NCI-H187 treated with DMSO at 0.1 percent for 48 hours (cell line): ENCODE results near the gene SLC2A5.

Experiments
- DNase-seq: peaks from one replicate; lab custom pipeline; 2025; lab: John Stamatoyannopoulos, UW

The SLC2A5 gene

DNA sequence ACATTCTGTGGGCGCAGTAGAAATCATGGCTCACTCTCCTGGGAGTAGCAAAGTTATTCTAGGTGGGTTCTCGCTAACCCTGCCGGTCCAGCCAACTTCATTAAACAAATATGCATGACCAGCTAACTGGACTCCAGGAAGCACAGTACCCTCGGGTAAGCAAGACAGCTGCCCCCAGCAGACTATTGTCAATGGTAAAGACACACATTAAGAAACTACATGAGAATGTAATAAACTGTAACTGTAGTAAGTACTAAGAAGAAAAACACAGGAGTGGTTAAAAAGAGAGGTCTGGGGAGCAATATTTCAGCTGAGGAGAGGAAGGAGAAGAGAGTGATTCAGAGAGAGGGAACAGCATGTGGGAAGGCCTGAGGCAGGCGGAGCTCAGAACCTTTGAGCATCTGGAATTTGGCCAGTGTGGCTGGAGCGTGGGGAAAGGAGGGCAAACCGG, 7.4 kb downstream of the SLC2A5 start:
- no peak for DNase-seq

DNA sequence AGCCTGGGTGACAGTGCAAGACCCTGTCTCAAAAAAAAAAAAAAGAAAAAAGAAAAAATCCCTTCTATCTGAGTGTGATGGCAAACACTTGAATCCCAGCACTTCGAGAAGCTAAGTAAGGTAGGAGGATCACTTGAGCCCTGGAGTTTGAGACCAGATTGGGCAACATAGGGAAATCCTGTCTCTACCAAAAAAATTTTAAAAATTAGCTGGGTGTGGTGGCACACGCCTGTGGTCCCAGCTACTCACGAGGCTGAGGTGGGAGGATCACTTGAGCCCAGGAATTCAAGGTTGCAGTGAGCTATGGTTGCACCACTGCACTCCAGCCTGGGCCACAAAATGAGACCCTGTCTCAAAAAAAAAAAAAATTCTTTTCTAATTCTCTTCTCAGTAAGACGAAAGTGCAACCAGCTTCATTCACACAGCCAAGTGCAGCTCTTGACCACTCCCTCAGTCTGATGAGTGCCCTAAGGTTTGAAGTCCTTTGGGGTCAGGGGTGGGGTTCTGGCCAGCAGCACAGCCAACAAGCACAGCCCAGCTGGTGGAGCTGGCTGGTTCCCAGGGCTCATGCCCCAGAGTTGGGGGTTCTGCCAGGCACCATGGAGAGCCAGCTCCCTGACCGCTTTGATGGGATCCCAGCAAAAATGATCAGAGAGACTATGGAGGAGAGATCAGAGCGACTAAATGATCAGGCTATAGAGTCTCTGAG, 8.0 kb downstream of the SLC2A5 start:
- no peak for DNase-seq

DNA sequence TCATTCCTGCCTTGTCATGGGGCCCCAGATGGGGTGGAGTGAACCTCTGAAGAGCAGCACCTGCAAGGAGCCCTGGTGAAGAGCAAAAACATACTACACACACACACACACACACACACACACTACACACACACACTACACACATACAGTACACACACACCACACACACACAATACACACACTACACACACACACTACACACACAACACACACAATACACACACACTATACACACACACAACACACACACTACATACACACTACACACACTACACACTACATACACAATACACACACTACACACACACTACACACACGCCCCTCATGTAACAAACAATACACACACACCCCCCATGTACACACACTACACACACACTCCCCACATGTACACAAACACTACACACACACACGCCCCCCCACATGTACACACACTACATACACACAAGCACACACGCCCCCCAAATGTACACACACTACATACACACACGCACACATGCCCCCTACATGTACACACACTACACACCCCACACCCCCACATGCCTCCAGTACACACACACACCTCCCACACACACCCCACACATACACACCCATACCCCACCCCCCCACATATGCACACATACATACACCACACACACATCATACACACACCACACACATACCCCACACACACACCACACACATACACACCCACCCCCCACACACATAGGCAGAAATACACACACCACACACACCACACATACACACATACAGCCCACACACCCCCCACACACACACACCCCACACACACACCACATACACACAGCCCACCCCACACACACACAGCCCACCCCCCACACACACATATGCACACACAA, 9.3 kb downstream of the SLC2A5 start:
- DNase-seq = no peak

DNA sequence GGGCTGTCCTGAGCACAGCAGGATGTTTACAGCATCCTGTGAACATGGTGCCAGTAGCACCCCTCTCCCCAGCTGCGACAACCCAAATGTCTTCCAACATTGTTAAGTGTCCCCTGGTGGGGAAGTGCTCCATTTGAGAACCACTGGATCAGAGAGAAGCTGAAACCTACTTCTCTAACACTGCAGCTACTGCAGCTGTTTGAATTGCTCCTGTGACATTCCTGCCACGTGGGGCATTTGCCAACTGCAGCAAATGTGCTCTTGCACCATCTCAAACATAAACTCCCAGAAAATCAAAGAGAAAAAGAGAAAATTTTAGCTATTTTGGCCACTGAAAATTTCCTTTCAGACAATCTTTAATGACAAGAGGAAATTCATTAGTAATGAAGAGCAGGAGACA, 11.0 kb downstream of the SLC2A5 start:
- no peak for DNase-seq

DNA sequence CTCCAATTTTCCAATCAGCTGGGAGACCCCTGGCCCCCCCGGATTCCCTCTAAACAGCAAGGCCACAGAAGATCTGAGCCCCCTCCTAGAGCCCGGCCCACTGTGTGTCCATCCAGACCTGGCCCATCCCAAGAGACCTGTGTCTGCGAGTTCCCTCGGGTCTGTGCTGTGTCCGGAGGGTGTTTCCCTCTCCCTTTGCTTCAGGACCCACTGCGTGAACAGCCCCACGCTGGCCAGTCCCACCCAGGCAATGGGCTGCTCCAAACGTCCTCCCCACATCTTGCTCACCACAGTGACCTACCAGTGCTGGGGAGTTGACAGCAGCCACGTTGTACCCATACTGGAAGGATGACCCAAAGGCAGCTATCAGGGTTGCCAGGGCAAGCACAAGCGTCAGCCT, 11.6 kb downstream of the SLC2A5 start:
- no peak for DNase-seq

DNA sequence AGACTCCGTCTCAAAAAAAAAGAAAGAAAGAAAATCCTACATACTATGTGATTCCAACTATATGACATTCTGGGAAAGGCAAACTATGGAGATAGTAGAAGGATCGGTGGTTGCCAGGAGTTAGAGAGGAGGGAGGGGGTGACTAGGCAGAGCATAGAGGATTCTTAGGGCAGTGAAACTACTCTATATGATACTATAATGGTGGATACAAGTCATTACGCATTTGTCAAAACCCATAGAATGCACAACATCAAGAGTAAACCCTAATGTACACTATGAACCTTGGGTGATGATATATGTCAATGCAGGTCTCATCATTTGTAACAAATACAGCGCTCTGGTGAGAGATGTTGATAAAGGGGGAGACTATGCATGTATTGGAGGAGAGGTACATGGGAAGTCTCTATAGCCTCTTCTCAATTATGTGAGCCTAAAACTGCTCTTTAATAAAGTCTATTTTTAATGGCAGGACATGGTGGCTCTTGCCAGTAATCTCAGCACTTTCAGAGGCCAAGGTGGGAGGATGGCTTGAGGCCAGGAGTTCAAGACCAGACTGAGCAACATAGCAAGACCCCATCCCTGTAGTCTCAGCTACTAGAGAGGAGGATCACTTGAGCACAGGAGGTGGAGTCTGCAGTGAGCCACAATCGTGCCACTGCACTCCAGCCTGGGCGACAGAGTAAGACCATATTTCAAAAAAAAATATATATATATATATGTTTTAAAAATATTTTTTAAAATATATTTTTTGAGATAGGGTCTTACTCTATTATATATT, 17.0 kb downstream of the SLC2A5 start:
- no peak for DNase-seq

DNA sequence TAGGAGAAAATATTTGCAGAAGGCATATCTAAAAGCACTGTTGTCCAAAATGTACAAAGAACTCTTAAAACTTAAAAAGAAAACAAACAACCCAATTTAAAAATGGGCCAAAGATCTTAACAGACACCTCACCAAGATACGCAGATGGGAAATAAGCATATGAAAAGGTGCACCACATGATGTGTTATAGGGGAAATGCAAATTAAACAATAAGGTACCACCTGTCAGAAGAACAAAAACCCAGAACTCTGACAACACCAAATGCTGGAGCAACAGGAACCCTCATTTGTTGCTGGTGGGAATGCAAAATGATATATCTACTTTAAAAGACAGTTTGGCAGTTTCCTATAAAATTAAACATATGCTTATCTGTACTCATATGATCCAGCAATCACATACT, 18.1 kb downstream of the SLC2A5 start:
- no peak for DNase-seq

DNA sequence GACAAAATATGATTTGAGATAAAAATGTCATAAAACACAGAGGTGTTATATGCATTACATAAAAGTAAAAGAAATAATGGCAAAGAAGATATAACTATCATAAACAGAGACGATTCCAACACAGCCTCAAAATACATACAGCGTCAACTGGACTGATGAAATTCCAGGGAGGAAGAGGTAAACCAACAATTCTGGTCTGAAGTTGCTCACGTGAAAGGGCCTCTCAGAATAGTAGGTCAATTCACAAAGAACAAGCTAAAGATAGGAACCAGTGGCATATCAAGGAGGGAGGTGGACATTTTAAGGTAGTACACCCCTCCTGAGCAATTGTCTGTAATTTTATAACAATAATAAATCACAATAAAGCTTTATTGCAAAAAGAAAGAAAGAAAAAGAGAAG, 18.6 kb downstream of the SLC2A5 start:
- DNase-seq = no peak

DNA sequence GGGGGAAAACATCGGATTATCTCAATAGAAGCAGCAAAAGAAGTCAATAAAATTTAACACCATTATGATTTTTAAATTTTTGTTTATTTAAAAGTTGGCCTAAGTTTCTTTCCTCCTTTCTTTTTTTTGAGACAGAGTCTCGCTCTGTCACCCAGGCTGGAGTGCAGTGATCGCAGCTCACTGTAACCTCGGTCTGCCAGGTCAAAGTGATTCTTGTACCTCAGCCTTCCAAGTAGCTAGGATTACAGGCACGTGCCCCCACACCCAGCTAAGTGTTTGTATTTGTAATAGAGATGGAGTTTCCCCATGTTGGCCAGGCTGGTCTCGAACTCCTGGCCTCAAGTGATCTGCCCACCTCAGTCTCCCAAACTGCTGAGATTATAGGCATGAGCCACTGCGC, 20.9 kb downstream of the SLC2A5 start:
- no peak for DNase-seq

DNA sequence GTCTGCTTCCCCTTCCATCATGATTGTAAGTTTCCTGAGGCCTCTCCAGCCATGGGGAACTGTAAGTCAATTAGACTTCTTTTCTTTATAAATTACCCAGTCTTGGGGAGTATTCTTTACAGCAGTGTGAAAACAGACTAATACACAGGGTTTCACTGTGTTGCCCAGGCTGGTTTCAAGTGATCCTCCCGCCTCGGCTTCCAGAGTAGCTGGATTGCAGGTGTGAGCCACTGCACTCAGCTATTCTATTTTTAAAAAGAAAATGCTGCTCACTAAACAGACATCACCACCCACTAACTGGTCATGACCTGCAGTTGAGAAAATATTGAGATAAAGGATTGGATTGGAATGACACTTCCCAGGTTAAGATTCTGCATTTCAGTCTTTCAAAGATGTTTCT, 22.4 kb downstream of the SLC2A5 start:
- DNase-seq = no peak

DNA sequence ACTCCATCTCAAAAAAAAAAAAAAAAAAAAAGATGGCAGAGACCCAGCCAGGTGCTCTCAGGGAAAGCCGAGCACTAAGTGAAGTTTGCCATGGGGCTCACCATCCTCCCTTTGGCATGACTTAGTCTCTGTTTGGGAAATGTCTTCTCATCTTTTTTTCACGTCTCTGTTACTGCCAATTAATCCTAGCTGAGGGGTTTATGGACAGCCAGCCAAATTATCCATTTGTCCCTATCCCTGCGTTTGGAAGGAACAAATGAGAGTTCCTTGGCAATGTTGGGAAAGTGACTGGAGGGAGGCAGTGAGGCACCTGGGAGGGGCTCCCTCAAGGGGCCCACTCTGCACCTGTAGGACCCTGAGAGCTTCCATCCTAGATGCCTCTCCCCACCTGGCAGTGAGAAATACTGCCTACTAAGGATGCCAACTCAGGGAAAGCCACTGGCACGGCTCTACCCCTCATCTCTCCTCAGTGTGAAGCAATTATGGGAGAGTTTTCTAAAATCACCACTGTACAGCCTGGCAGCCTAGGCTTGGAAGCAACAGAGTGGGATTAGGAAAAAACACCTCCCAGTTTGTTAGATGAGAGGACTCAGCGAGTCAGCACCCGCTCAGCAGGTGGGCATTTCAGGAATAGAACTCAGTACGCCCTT, 23.4 kb downstream of the SLC2A5 start:
- no peak for DNase-seq

DNA sequence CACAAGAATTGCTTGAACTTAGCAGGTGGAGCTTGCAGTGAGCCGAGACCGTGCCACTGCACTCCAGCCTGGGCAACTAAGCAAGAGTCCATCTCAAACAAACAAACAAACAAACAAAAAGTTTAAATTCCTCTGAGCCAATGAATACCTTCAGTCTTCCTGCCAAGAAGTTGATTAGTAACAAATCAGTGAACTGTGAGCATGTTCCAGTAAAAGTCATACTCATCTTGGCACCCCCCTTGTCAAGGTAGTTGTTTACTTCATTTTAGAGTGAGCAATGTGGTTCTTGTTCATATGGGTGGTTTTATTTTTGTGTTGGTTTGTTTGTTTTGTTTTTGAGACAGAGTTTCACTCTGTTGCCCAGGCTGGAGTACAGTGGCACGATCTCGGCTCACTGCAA, 25.2 kb downstream of the SLC2A5 start:
- DNase-seq = no peak

DNA sequence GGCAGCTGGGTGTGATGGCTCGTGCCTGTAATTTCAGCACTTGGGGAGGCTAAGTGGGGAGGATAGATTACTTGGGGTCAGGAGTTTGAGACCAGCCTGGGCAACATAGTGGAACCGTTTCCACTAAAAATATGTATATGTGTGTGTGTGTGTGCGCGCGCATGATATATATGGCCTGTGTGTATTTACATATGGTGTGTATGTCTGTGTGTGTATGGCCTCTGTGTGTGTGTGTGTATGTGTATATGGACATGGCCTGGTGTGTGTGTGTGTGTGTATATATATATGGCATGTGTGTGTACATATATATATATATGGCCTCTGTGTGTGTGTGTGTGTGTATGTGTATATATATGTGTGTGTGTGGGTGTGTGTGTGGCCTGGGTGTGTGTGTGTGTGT, 27.2 kb downstream of the SLC2A5 start:
- DNase-seq = no peak

DNA sequence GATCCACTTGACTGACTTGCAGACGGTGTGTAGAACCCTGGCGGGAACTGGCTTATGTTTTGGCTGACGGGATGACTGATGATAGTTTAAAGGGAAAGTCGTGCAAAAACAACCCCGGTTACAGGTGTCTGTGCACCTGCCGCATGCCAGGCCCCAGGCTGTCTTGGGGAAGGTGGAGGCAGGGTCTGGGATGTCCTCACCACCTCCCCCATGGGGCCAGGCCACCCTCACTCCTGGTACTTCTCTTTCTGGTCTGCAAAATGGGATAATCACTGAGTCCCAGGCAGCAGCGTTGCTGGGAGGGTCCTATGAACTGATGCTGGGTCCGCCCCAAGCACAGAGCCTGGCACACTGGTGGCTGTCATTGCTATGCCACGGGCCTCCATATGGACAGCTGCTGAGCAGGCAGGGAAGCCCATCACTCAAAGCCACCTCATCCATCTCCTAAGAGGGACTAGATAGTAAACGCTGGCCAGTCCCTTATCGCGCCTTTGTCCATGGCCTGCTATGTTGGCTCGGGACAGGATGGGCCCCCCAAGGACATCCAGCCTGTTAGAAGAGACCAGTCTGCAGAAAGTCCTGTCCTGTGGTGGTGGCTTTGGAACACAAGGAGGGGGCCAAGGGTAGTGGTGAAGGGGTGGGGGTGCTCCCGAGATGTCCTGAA, 28.2 kb downstream of the SLC2A5 start:
- DNase-seq = no peak

DNA sequence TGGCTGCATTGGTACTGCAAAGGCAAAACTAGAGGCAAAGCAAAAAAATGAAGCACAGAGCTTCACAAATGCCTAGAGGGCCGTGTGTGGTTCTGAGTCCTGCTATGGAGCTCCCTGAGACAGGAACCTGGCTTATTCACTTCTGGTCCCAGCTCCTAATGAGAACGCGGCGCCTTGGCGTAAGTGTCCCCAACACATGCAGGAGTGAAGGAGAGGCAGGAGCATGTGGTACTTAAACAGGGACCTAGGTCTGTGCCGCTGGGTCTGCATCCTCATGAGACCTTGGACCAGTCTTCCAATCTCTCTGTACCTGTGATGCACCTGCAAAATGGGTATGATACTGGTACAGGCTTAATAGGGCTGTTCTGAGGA, 28.8 kb downstream of the SLC2A5 start:
- no peak for DNase-seq

DNA sequence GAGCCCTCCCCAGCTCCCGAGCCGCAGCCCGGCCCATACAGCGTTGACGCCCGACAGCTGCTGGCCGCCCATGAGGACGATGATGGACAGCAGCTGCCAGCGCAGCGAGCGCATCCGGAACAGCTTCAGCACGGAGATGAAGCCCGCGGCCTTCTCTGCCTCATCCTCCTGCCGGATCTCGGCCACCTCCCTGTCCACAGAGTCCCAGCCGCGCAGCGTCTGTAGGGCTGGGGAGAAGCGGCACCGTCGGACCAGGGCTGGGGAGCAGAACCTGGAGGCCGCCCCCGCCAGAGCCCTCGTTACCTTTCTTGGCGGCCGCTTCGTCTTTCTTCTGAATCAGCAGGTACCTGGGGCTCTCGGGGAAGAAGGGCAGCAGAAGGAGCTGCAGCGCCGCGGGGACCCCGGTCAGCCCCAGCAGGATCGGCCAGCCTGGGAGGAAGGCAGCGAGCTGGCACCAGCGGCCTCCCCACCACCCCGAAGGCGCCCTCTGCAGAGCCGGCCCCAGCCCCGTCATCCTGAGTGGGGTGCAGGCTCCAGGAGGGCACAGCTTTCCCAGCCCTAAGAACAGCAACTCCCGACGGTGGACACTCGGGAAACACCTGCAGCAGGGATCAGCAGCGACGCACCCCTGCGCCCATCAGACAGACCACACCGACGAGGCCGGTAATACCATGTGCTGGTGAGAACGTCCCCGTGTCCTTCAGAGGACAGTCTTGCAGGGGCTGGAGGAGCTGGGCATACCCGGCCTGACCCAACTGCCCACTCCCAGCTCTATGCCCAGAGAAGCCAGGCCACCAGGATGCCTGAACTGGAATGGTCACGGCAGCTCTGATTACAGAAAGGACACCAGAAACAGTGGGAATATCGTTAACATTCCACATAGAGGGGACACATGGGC, 29.4 kb downstream of the SLC2A5 start:
- DNase-seq = no peak

DNA sequence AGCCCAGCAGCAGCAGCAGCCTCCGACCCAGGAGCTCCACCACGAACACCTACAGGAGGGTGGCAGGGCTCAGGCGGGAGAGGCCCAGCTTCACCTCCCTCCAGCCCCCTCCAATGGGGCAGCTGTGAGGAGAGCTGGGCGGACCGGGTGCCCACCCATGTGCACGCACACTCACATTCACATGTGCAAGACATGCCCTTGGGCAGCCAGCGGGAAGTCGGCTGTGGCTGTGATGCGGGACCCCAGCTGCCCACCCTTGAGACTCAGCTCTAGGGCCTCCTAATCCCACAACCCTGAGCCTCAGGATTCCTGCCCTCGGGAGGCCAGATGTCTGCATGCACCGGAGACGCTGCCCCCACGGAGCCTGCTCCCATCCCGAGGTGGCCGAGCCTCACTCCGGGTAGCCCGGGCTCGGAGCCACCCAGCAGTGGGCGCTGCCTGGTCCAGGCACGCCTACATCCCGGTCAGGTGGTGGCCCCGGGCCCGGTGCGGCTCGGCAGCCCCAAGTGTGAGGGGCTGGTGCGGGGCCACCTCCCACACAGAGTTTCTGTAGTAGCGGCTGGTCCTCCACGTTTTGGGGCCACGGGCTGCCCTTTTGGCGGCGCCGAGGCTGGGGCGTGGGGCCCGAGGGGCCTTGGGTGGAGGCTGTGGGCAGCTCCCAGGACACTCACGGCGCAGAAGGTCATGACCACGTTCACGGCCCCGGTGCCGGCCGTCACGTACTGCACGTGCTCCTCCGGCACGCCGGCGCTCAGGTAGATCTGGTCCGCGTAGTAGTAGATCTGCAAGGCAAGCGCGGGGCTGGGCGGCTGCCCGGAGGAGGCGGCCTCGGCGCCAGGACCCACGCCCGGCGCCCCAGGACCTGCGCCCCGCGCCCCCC, 30.3 kb downstream of the SLC2A5 start:
- DNase-seq = no peak

DNA sequence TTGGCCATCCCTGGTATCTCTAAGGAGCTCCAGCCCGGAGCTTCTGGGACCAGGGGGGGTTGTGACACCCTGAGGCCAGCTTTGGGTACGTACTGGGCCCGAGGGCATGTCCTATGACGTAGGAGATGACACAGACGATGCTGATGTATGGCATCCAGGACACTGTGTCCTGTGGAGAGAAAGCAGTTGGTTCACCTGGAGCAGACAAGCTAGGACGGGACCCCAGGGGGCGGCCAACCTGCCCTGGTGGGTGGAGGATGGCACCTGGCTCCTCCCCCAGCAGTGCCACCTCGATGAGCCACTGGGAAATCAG, 31.1 kb downstream of the SLC2A5 start:
- no peak for DNase-seq

DNA sequence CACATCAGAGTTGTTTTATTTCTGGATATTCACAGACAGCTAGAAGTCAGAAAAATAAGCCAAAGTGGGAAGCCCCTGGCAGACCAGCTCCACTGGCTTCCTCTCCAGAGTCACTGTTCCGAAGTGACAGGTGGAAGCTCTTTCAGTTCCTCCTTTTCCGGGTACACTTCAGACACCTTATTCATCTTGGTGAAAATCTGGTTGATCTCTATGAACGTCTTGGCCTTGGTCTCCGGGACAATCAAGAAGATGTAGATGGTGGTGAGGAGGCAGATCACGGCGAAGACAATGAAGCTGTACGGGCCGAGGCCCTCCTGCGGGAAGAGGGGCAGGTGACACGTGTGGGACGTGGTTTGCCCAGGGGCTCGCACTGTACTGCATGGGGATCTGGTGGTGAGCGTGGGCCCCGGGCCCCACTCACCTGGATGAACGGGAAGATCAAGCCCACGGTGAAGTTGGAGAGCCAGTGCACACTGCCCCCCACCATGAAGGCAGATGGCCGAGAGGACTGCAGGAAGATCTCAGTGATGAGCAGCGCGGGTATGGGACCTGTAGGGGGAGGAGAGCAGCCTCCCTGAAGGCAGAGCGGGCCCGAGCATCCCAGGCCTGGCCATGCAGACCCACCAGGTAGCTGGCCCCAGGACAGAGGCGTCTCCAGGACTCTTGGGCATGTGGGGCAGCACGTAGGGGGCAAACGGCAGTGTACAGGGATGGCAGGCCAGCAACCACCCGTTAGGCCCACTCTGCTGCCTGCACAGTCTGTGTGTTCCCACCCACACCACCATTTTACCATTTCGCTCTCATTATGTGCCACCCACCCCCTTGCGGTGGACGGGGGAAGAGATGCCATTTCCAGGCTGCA, 31.7 kb downstream of the SLC2A5 start:
- no peak for DNase-seq
